ENCODE results near the gene FMR1NB.

DNA sequence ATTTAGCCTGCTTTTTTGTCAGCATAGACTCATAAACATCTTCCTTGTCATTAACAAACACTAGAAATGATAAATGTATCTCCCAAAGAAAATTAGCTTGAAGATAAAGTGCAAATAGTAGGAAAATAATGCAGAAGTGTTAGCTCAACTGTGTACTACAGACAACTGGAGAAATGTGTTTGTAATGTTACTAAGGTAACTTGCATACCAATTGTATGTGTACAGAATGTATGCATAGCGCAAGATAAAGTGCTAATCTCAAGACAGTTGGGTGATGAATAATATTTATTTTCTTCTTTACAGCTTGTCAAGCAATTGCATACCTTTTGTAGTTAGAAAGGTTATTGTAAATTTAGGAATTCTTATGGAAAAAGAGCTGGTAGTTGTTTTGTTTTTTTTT lies 47.3 kb upstream of the FMR1NB start:
- TF ChIP-seq, protein P1, sequence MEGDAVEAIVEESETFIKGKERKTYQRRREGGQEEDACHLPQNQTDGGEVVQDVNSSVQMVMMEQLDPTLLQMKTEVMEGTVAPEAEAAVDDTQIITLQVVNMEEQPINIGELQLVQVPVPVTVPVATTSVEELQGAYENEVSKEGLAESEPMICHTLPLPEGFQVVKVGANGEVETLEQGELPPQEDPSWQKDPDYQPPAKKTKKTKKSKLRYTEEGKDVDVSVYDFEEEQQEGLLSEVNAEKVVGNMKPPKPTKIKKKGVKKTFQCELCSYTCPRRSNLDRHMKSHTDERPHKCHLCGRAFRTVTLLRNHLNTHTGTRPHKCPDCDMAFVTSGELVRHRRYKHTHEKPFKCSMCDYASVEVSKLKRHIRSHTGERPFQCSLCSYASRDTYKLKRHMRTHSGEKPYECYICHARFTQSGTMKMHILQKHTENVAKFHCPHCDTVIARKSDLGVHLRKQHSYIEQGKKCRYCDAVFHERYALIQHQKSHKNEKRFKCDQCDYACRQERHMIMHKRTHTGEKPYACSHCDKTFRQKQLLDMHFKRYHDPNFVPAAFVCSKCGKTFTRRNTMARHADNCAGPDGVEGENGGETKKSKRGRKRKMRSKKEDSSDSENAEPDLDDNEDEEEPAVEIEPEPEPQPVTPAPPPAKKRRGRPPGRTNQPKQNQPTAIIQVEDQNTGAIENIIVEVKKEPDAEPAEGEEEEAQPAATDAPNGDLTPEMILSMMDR (IDR thresholded peaks at IDR 0.05): no peak
- TF ChIP-seq POLR2A (IDR thresholded peaks at IDR 0.05) (no peak), POLR2AphosphoS5 (IDR thresholded peaks at IDR 0.05) (no peak), EP300 (IDR thresholded peaks at IDR 0.05) (no peak)
